DMS 273 (cell line): ENCODE results near the gene RAB8A.
"Not testable (repeated sequence)": the region's sequence is repeated elsewhere in the genome, so short reads cannot be mapped to it uniquely, and the experiment has no call there.

ENCODE experiments used
- DNase-seq: peaks from one replicate; lab custom pipeline; 2025; ENCODE audit not compliant: unreplicated experiment; lab: John Stamatoyannopoulos, UW

The RAB8A gene

GRCh38 chr19:16077984-16078758, 33.5 kb upstream of the RAB8A start:
- DNase-seq = peak; percentile 82

- DNase-seq = peak; percentile 95
These were observed 32.7 kb upstream of the RAB8A start for GRCh38 chr19:16078759-16079707.

GRCh38 chr19:16084067-16084685, 27.5 kb upstream of the RAB8A start:
- no peak for DNase-seq

GRCh38 chr19:16085115-16085514, 26.6 kb upstream of the RAB8A start:
- no peak for DNase-seq

GRCh38 chr19:16087404-16087803, 24.3 kb upstream of the RAB8A start:
- DNase-seq = not testable (repeated sequence)

- DNase-seq = no peak
These were observed 23.7 kb upstream of the RAB8A start for GRCh38 chr19:16087940-16088339.

GRCh38 chr19:16088351-16089009, 23.2 kb upstream of the RAB8A start:
- DNase-seq = no peak

GRCh38 chr19:16089010-16089846, 22.5 kb upstream of the RAB8A start:
- DNase-seq = no peak

GRCh38 chr19:16091546-16092475, 19.9 kb upstream of the RAB8A start:
- DNase-seq = no peak

GRCh38 chr19:16094360-16095070, 17.2 kb upstream of the RAB8A start:
- DNase-seq = no peak

GRCh38 chr19:16095071-16095571, 16.6 kb upstream of the RAB8A start:
- no peak for DNase-seq

- DNase-seq = no peak
These were observed 15.3 kb upstream of the RAB8A start for GRCh38 chr19:16096280-16096855.

GRCh38 chr19:16098416-16098768, 13.3 kb upstream of the RAB8A start:
- DNase-seq = no peak

- DNase-seq = no peak
These were observed 12.9 kb upstream of the RAB8A start for GRCh38 chr19:16098821-16099220.

- not testable (repeated sequence) for DNase-seq
These were observed 12.2 kb upstream of the RAB8A start for GRCh38 chr19:16099314-16099965.

GRCh38 chr19:16100524-16100923, 11.2 kb upstream of the RAB8A start:
- no peak for DNase-seq

GRCh38 chr19:16104722-16105121, 7.0 kb upstream of the RAB8A start:
- DNase-seq = no peak
